Hepatocyte (in vitro differentiated cells): Measurements from ENCODE around the gene PLA2G4D.

ENCODE experiments used
- CTCF ChIP-seq: fragments of 200-600 bp; sonication (generic); IDR thresholded peaks from 2 replicates; pipeline ENCODE4 v1.5.1; 2016; ENCODE audit warnings: antibody characterized with exemption, mild to moderate bottlenecking; ENCODE audit not compliant: poor library complexity
- EZH2 ChIP-seq: fragments of 200-600 bp; sonication (generic); IDR thresholded peaks from 2 replicates; pipeline ENCODE4 v1.6.1; 2016; ENCODE audit warnings: antibody characterized with exemption, mild to moderate bottlenecking, borderline replicate concordance
- EZH2phosphoT487 ChIP-seq: fragments of 200-600 bp; sonication (generic); IDR thresholded peaks from one replicate; pipeline ENCODE4 v1.6.1; 2018; ENCODE audit warnings: antibody characterized with exemption, mild to moderate bottlenecking, low read depth, moderate library complexity; ENCODE audit not compliant: unreplicated experiment, severe bottlenecking

GRCh38 chr15:42131006-42131405 is 36.6 kb upstream of the PLA2G4D start:
- no peak for TF ChIP-seq CTCF
- no peak for TF ChIP-seq EZH2phosphoT487
- TF ChIP-seq EZH2: no peak
